A204.1 (cell line): ENCODE results near the gene PRXL2B.
"Not testable (repeated sequence)": the region's sequence is repeated elsewhere in the genome, so short reads cannot be mapped to it uniquely, and the experiment has no call there.

Source experiments
- FAIRE-seq: peaks from 2 replicates; lab custom pipeline; 2012; peaks lifted over from hg19 to GRCh38; lab: Jason Lieb, UNC

Gene PRXL2B, protein sequence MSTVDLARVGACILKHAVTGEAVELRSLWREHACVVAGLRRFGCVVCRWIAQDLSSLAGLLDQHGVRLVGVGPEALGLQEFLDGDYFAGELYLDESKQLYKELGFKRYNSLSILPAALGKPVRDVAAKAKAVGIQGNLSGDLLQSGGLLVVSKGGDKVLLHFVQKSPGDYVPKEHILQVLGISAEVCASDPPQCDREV

DNA sequence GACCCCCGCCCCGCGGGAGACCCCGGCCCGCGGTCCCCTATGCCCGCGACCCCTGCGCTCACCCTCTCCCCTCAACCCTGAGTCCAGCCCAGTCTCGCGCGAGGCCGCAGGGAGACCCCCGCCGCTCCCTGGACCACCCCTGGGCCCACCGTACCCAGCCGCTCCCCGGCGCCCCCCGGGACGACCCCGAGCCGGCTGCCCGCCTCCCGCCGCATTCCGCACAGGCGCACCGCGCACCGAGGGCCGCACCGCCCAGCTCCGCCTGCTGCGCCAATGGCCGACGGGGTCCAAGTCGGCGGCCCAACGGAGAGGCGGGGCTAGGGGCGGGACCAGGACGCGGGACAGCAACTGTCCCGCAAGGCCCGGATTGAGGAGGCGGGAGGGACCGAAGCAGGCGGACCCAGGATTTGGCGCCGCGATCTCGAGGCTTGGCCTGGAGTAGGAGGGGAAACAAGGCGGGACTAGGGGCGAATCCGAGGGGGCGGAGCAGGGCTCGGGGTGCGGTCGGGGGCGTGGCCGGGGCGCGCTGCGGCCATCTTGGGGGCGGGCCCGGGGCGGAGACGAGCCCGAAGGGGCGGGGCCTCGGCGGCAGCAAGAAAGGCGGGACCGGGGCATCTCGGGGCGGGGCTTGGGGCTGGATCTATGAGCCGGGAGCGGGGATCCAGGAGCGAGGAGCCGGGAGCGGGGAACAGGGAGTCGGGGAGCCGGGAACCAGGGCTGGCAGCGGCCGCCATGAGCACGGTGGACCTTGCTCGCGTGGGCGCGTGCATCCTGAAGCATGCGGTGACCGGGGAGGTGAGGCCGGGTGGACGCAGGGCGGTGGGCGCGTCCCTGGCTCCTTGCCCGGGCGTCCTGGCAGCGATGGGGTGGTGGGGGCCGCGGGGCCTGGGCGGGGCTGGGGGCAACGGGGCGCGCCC is at the start of gene PRXL2B:
TSS of gene PRXL2B (plus strand) at position 624 of the 917 bp plus-strand sequence. CDS start at position 733, 109 bp downstream.
- peak; percentile 92 for FAIRE-seq

DNA sequence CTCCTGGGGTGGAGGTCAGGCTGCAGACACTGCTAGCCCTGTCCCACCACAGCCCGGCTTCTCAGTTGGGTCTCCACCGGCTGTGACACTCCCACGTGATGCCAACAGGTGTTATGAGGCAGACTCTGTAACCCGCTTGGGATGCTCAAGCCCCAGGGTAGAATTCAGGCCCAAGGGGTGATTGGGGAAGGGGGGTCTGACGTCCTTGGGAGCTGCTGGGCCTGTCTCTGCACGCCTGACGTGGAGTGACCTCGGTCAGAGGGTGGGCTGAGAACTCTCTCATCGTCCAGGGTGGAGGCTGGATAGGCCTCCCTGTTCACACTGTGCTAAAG is 48.8 kb upstream of the PRXL2B start:
- FAIRE-seq, result no peak

DNA sequence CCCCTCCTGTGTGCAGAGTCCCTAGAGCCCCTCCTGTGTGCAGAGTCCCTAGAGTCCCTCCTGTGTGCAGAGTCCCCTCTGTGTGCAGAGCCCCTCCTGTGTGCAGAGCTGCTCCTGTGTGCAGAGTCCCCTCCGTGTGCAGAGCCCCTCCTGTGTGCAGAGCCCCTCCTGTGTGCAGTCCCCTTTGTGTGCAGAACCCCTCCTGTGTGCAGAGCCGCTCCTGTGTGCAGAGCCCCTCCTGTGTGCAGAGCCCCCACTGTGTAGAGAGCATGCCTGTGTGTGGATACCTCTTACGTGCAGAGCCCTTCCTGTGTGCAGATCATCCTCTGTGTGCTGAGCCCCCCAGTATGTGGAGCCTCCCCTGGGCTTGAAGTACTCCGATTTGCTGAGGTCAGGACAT is 48.2 kb upstream of the PRXL2B start:
- FAIRE-seq, result no peak

- FAIRE-seq, result no peak
These were observed 47.7 kb upstream of the PRXL2B start for GRCh38 chr1:2538872-2539271.

DNA sequence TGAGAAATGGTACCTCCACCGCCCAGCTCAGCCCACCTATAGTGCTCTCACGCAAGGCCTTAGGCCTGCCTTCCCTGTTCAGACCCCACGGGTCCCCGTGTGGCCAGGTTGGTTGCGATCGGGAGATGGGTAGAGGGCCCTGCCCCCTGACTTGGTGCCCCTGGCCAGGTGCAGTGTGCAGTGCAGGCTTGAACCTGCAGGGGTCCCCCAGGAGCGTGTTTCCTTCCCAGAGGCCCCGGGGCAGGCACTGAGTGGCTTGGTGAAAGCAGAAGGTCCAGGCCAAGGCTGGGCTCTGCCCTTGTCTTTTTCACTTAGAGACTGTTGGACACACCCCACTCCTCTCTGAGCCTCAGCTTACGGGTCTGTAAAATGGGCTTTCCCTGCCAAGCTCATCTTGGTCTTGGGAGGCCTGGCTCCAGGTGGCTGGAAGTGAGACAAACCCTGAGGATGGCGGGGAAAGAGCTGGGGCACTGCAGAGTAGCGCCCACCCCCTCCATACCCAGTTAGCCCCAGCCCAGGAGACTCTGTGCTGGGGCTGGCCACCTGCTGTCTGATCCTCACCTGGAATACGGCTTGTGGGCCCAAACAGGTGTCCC is 47.2 kb upstream of the PRXL2B start:
- no peak for FAIRE-seq

GRCh38 chr1:2540816-2541492 is 45.6 kb upstream of the PRXL2B start:
- FAIRE-seq, result no peak

DNA sequence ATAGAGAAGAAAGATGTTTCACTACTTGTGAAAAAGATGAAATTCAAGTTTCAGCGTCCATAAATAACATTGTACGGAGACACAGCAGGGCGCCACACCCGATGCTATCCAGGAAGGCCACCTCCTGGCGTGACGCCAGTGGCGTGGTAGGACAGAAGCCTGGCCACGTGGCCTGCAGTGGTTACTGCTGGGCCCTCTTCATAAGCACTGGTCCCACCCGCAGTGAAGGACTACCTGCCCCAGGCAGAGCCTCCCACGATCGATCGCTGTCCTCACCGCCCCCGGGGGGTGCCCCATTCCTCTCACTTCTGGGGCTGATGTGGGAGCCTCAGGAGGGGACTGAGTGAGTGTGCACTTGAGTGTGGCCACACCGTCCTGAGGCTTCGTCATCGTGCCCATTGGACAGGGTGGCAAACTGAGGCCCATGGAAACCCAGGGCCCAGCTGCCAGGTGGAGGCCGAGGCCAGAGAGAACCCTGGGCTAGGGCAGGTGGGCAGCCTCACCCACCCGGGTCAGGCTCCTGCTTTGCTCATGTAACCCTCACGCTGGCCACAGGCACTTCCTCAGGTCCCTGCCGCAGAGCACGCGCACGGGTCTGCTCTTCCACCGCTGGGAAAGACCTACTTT is 44.8 kb upstream of the PRXL2B start:
- FAIRE-seq, result no peak

GRCh38 chr1:2542246-2542915 is 44.2 kb upstream of the PRXL2B start:
- FAIRE-seq, result no peak

DNA sequence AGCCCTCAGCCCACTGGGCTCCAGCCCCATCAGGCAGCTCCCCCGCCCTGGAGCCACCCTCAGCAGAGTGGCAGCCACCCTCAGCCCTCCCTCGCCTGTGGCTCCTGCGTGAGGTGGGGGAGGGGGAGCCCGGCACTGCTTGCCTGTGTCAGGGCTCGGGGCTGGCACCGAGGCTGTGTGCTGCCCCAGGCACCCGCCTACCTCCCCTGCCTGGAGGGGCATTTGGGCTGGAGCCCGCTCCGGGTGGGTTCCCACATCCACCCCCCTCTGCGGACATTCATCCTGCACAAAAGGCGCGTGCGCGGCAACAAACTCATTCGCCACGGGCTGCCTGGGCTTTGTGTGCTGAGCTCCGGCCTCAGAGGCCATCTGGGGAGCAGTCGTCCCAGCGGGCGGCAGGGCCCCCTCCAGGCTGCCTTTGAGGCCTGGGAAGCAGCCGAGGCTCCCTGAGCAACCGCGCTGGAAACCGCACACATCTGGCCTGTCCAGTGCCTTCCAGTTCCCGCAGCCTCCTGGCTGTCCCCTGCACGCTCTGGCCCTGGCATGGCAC is 43.0 kb upstream of the PRXL2B start:
- FAIRE-seq, result no peak

DNA sequence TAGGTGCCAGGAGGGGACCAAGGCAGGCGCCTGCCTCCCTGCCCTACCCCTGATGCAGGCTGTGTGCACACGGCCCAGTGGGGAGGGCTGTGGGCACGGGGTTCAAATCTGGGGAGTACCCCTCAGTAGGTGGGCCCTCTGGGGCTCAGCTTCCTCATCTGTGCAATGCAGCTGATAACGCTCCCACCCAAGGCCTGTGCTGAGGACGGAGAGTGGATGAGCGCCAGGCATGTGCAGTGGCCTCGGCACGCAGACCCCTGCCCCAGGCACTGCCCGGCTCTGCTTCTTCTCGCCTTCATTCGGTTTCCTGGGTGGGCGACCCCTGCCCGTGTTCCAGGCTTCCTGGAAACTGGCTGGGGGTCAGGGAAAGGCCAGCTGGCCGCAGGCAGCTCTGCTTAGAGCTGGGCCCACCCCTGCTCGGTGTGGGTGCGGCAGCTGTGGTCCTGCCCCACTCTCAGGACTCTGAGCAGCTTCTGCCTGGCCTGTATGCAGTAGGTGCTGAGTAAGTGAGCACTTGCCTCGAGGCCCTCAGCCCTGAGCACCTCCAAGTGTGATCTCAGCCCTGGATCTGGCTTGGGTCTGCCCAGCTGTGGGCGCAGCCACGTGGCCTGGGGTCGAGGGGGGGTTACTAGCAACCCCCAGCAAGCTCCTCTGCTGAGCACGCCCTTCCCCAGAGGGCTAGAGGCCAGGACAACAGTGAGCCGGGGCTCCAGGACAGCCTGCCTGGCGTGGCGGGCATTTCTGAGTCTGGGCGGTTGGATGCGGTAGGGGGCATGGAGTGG is 42.3 kb upstream of the PRXL2B start:
- no peak for FAIRE-seq

- FAIRE-seq, result no peak
These were observed 41.5 kb upstream of the PRXL2B start for GRCh38 chr1:2544875-2545640.

DNA sequence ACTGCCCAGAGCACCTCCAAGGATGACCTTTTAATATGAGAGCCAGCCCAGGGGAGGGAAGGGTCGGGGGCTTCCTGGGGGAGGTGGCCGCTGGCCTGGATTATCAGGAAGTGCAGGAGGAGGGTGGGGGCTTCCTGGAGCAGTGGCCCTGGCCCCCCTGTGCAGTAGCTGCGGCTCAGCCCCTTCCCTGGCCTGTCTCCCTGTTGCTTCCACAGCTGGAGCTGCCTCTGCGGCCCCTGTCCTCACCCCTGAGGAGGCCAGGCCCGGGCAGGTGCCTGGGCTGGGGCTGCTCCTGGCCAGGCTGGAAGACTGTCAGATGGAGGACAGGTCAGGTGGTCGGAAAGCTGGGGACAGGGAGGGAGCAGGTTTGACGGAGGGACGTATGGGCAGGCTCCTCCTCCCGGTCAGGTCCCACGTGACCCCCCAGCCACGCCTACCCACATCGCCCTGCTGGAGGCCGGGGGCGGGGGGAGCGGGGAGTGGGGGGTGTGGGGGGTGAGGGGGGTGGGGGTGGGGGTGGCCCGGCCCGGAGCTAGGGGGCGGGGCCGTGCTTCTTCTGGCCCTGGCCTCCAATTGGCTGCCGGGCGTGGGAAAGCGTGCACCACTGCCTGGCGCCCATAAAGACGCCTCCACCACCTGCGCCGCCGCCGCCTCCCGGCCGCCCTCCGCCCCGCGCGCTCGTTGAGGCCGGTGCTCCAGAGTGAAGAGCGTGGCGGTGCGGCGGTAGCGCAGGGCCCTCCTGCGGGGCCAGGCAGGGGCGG is 40.6 kb upstream of the PRXL2B start:
- FAIRE-seq, result no peak

DNA sequence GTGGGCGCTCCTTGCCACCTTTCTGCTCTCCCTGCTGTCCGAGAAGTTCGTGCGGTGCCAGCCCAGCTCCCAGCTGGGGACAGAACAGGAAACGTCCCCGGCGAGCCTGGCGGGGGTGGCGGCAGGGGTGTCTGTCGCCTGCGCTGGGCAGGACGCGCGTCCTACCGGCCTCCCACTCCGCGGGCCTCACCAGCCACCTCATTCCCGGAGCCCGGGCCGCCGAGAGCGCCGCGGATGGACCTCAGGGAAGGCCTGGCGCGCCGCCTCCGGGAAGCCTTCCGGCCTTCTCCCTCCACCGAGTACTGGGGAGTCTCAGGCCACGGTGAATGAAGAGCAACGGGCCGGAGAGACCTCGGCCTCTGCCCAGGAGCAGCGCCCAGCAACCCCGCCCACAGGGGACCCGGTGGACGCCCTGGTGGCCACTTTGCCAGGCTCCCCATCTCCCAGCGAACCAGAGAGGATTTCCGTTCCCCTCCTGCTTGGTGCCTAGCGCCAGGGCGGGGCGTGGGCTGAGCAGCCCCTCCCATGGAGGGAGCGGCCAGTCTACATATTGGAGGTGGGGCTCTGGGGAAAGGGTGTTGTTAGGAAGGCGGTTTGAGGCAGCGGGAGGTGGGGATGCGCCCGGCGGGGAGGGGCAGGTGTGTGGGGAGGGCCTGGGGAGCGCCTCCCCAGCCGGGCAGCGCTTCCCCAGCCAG is 39.9 kb upstream of the PRXL2B start:
- no peak for FAIRE-seq

GRCh38 chr1:2547210-2548067 is 39.1 kb upstream of the PRXL2B start:
- FAIRE-seq, result no peak

DNA sequence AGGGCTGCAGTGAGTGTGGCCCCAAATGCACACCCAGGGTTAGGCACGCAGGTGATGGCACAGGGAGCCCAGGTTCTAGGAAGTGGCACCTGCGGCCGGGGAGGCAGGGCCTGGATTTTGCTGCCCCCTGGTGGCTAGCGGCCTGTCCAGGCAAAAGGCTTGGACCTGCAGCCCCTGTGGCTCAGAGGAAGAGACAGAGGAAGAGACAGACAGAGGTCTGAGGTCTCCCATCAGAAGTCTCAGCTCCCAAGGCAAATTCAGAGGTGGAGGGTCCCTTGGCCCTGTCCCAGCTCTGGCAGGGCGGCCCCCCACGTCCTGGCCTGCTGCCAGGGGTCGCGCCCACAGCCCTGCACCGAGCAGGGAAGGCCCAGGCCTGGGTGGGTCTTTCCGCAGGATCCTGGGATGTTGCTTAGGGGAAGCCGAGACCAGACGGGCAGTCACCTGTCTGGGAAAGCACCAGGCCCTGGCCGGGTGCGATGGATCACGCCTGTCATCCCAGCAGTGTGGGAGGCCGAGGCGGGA is 38.4 kb upstream of the PRXL2B start:
- no peak for FAIRE-seq

GRCh38 chr1:2549367-2550029 is 37.1 kb upstream of the PRXL2B start:
- not testable (repeated sequence) for FAIRE-seq
